Measurements from ENCODE around the gene SOX1.

The SOX1 gene

DNA sequence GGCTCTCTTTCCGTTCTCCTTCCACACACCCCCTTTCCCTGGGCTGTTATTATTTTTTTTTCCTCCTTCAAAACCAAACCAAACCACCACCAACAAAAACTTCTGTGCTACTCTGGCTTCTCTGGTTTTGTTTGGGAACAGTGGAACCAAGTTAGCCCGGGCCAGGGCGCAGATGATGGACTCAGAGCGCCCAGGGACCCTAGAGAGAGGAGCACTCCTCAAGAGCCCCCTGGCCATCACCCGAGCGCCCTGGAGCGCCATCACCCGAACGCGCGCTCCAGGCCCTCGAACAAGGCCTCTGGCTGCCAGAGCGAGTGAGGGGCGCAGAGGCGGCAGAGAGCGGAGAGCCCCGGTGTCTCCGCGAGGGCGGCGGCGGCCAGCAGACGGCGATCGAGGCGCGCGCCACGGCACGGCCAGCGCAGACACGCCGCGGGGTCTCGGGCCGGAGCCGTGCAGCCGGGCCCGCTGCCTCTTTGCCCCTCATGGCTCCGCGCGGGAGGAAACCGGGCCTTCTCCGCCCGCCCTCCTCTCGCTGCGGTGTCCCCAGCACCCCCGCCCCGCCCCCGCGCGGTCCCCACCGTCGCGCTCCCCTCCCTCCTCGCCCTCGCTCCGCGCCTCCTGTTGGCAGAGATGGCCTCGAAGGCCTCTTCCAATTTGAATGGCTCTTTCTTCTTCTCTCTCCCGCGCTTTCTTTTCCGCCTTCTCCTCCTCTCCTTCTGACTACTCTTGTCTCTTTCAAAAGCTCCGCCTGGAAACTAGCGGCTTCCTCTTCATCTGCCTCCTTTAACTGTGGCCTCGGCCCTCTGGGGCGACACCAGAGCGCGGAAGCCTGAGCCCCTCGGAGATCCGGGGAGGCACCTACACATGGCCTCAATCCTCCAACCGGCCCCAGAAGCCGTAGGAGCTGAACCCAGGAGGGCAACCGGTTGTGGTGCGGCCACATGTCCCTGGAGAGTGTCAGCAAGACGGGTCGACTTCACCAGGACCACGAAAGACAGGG lies 4.1 kb upstream of the SOX1 start:
- Histone ChIP-seq H3K4me3 (ENCODE audit: low read depth, low read length) (no peak overlapping the region), H3K27ac (ENCODE audit: extremely low read depth, low read depth, low read length) (no peak overlapping the region), H3K9me3 (ENCODE audit: control insufficient read depth, insufficient read depth, low read depth, low read length) (no peaks in the 10 kb centered on the region), H3K4me1 (ENCODE audit: control insufficient read depth, insufficient read depth, low read length) (no peaks in the 10 kb centered on the region), H3K36me3 (ENCODE audit: control insufficient read depth in 2 of 2, insufficient read depth in 1 of 2, low read length in 2 of 2) (no peaks in the 10 kb centered on the region)
- ChIA-PET POLR2A (no interaction called here), CTCF (no interaction called here)
- TF ChIP-seq PRDM10 (tag by site-specific recombination; IDR thresholded peaks at IDR 0.05) (no peak), ZNF416 (tag by site-specific recombination; IDR thresholded peaks at IDR 0.05) (no peak), OSR2 (tag by site-specific recombination; IDR thresholded peaks at IDR 0.05) (no peak), ZNF433 (tag by site-specific recombination; IDR thresholded peaks at IDR 0.05; ENCODE audit: low read depth) (no peak), ZSCAN23 (tag by site-specific recombination; IDR thresholded peaks at IDR 0.05) (no peak)

DNA sequence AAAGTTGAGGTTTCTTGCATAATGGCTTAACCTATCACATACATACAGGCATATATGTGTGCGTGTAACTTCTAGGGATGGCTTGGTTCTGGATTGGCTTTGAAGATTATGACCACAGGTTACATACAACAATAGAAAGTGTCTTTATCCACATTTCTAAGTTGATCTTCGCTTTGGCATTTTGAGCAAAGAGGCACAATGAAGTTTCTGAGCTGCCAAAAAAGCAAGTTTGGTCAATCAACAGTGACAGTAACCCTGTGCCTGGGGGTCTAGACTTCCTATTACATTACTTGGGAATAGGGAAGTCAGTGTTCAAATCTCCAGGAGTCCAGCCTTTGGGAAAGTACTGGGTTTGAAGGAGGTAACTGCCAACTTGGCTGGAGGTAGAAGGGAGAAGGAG lies 3.1 kb upstream of the SOX1 start:
- TF ChIP-seq ZNF114 (tag by site-specific recombination; IDR thresholded peaks at IDR 0.05) (no peak), ZNF596 (tag by site-specific recombination; IDR thresholded peaks at IDR 0.05) (no peak), HOXC10 (CRISPR knock-in tag; IDR thresholded peaks at IDR 0.05) (no peak), SP2 (tag by site-specific recombination; IDR thresholded peaks at IDR 0.05) (no peak), GFI1B (tag by site-specific recombination; IDR thresholded peaks at IDR 0.05) (no peak), GLI2 (tag by site-specific recombination; IDR thresholded peaks at IDR 0.05; ENCODE audit: borderline replicate concordance, low read depth) (no peak), ZNF37A (tag by site-specific recombination; IDR thresholded peaks at IDR 0.05) (no peak), KLF8 (tag by site-specific recombination; IDR thresholded peaks at IDR 0.05) (no peak), ZNF529 (tag by site-specific recombination; IDR thresholded peaks at IDR 0.05; ENCODE audit: insufficient replicate concordance) (no peak), ZNF354C (tag by site-specific recombination; IDR thresholded peaks at IDR 0.05; ENCODE audit: borderline replicate concordance, low read depth) (no peak)
- no peak overlapping the region for H3K27ac ChIP-seq (ENCODE audit: extremely low read depth, low read depth, low read length)
- no peaks in the 10 kb centered on the region for H3K9me3 ChIP-seq (ENCODE audit: control insufficient read depth, insufficient read depth, low read depth, low read length)
- H3K4me1 ChIP-seq (ENCODE audit: control insufficient read depth, insufficient read depth, low read length): no peaks in the 10 kb centered on the region
- CTCF ChIA-PET: no interaction called here
- POLR2A ChIA-PET: no interaction called here
- H3K4me3 ChIP-seq (ENCODE audit: low read depth, low read length): no peak overlapping the region
- H3K36me3 ChIP-seq (ENCODE audit: control insufficient read depth in 2 of 2, insufficient read depth in 1 of 2, low read length in 2 of 2): no peaks in the 10 kb centered on the region

DNA sequence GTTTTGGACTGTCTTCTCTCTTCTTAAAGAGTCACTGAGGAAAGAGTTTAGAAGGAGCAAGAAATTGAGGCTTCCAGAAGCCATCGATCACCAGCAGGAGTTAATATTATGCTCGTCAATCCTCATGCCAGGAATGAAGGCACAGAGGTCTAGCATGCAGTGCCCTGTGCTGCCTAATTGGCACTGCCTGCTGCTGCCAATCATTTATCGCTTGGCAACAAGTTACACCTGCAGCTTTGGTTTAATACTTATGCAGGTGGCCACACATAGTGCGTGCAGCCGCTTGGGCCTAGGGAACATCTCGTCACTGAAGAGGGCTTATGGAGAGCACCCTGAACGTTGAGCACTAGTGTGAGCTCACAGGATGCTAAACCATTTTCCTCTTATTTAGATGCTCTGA lies 2.7 kb upstream of the SOX1 start:
- TF ChIP-seq INSM2 (tag by site-specific recombination; IDR thresholded peaks at IDR 0.05) (no peak), ZNF23 (tag by site-specific recombination; IDR thresholded peaks at IDR 0.05; ENCODE audit: borderline replicate concordance) (no peak), WT1 (tag by site-specific recombination; IDR thresholded peaks at IDR 0.05) (no peak), ZNF610 (tag by site-specific recombination; IDR thresholded peaks at IDR 0.05; ENCODE audit: borderline replicate concordance) (no peak), ZFP37 (tag by site-specific recombination; IDR thresholded peaks at IDR 0.05) (no peak), ZFP41 (tag by site-specific recombination; IDR thresholded peaks at IDR 0.05; ENCODE audit: borderline replicate concordance) (no peak), ZNF626 (tag by site-specific recombination; IDR thresholded peaks at IDR 0.05) (no peak), SETDB1 (IDR thresholded peaks at IDR 0.05; ENCODE audit: insufficient read length, low read length) (no peak)
- TF ChIP-seq, protein P1, sequence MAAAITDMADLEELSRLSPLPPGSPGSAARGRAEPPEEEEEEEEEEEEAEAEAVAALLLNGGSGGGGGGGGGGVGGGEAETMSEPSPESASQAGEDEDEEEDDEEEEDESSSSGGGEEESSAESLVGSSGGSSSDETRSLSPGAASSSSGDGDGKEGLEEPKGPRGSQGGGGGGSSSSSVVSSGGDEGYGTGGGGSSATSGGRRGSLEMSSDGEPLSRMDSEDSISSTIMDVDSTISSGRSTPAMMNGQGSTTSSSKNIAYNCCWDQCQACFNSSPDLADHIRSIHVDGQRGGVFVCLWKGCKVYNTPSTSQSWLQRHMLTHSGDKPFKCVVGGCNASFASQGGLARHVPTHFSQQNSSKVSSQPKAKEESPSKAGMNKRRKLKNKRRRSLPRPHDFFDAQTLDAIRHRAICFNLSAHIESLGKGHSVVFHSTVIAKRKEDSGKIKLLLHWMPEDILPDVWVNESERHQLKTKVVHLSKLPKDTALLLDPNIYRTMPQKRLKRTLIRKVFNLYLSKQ (tag by site-specific recombination; IDR thresholded peaks at IDR 0.05; ENCODE audit: borderline replicate concordance): no peak
- CTCF ChIA-PET: no interaction called here
- Histone ChIP-seq H3K36me3 (ENCODE audit: control insufficient read depth in 2 of 2, insufficient read depth in 1 of 2, low read length in 2 of 2) (no peaks in the 10 kb centered on the region), H3K4me3 (ENCODE audit: low read depth, low read length) (no peak overlapping the region), H3K4me1 (ENCODE audit: control insufficient read depth, insufficient read depth, low read length) (no peaks in the 10 kb centered on the region), H3K9me3 (ENCODE audit: control insufficient read depth, insufficient read depth, low read depth, low read length) (no peaks in the 10 kb centered on the region), H3K27ac (ENCODE audit: extremely low read depth, low read depth, low read length) (no peak overlapping the region)
- POLR2A ChIA-PET: no interaction called here
